Neuron (in vitro differentiated cells): ENCODE measurements around the gene RAPGEF4.

ENCODE experiments used
- H2AFZ ChIP-seq: one replicate; pipeline ENCODE4 v1.6.1; 2013; ENCODE audit warnings: low read depth, mild to moderate bottlenecking, inconsistent platforms, low read length, moderate library complexity
- H3K27me3 ChIP-seq: one replicate; pipeline ENCODE4 v1.6.1; 2013; ENCODE audit warnings: low read length; ENCODE audit not compliant: insufficient read depth
- H3K36me3 ChIP-seq: one replicate; pipeline ENCODE4 v1.6.1; 2013; ENCODE audit warnings: low read length; ENCODE audit not compliant: insufficient read depth
- H3K4me1 ChIP-seq: one replicate; pipeline ENCODE4 v1.6.1; 2013; ENCODE audit warnings: low read length; ENCODE audit not compliant: insufficient read depth
- H3K4me3 ChIP-seq: 2 replicates; pipeline ENCODE4 v1.5.1; 2013; ENCODE audit warnings: mild to moderate bottlenecking, low read length, moderate library complexity
- H3K9me3 ChIP-seq: one replicate; pipeline ENCODE4 v1.6.1; 2013; ENCODE audit warnings: low read length

The RAPGEF4 gene

GRCh38 chr2:172869861-172870260 lies 134.2 kb downstream of the RAPGEF4 start:
- no peaks in the 10 kb centered on the region for H3K36me3 ChIP-seq

GRCh38 chr2:172870396-172870795 lies 134.8 kb downstream of the RAPGEF4 start:
- Histone ChIP-seq H3K4me1 (no peaks in the 10 kb centered on the region), H3K36me3 (no peaks in the 10 kb centered on the region), H3K9me3 (no peaks in the 10 kb centered on the region), H2AFZ (no peak overlapping the region), H3K4me3 (no peak overlapping the region), H3K27me3 (no peaks in the 10 kb centered on the region)

More at GRCh38 chr2:172869861-172870260, 134.2 kb downstream of the RAPGEF4 start:
- Histone ChIP-seq H3K27me3 (no peaks in the 10 kb centered on the region), H3K4me3 (no peak overlapping the region), H3K4me1 (no peaks in the 10 kb centered on the region), H3K9me3 (no peaks in the 10 kb centered on the region), H2AFZ (no peak overlapping the region)

GRCh38 chr2:172877826-172878225 lies 142.2 kb downstream of the RAPGEF4 start:
- H3K4me1 ChIP-seq: no peaks in the 10 kb centered on the region
- H2AFZ ChIP-seq: no peak overlapping the region
- no peaks in the 10 kb centered on the region for H3K9me3 ChIP-seq
- H3K4me3 ChIP-seq: no peak overlapping the region
- no peaks in the 10 kb centered on the region for H3K27me3 ChIP-seq
- H3K36me3 ChIP-seq: no peaks in the 10 kb centered on the region

- no peak overlapping the region for H3K4me3 ChIP-seq
- H3K36me3 ChIP-seq: no peaks in the 10 kb centered on the region
- no peak overlapping the region for H2AFZ ChIP-seq
Observed at GRCh38 chr2:172878260-172878659, 142.6 kb downstream of the RAPGEF4 start.

GRCh38 chr2:172884336-172884735 lies 148.7 kb downstream of the RAPGEF4 start:
- no peaks in the 10 kb centered on the region for H3K9me3 ChIP-seq
- no peak overlapping the region for H3K4me3 ChIP-seq
- H3K36me3 ChIP-seq: no peaks in the 10 kb centered on the region
- H3K27me3 ChIP-seq: no peaks in the 10 kb centered on the region
- no peak overlapping the region for H2AFZ ChIP-seq
- H3K4me1 ChIP-seq: no peaks in the 10 kb centered on the region

More at GRCh38 chr2:172878260-172878659, 142.6 kb downstream of the RAPGEF4 start:
- H3K9me3 ChIP-seq: no peaks in the 10 kb centered on the region
- no peaks in the 10 kb centered on the region for H3K27me3 ChIP-seq
- no peaks in the 10 kb centered on the region for H3K4me1 ChIP-seq

GRCh38 chr2:172885996-172886395 lies 150.4 kb downstream of the RAPGEF4 start:
- no peaks in the 10 kb centered on the region for H3K9me3 ChIP-seq
- no peaks in the 10 kb centered on the region for H3K27me3 ChIP-seq
- no peaks in the 10 kb centered on the region for H3K36me3 ChIP-seq
- no peak overlapping the region for H3K4me3 ChIP-seq
- H2AFZ ChIP-seq: no peak overlapping the region
- H3K4me1 ChIP-seq: no peaks in the 10 kb centered on the region

GRCh38 chr2:172887280-172887679 lies 151.6 kb downstream of the RAPGEF4 start:
- no peaks in the 10 kb centered on the region for H3K9me3 ChIP-seq
- H3K27me3 ChIP-seq: no peaks in the 10 kb centered on the region
- no peak overlapping the region for H2AFZ ChIP-seq
- H3K4me3 ChIP-seq: no peak overlapping the region
- no peaks in the 10 kb centered on the region for H3K4me1 ChIP-seq
- H3K36me3 ChIP-seq: no peaks in the 10 kb centered on the region

GRCh38 chr2:172888714-172889669 lies 153.3 kb downstream of the RAPGEF4 start:
- Histone ChIP-seq H3K4me3 (no peak overlapping the region), H3K36me3 (no peaks in the 10 kb centered on the region), H3K27me3 (no peaks in the 10 kb centered on the region), H3K9me3 (no peaks in the 10 kb centered on the region), H2AFZ (no peak overlapping the region), H3K4me1 (no peaks in the 10 kb centered on the region)

- H3K9me3 ChIP-seq: no peaks in the 10 kb centered on the region
- no peaks in the 10 kb centered on the region for H3K27me3 ChIP-seq
- no peaks in the 10 kb centered on the region for H3K36me3 ChIP-seq
- H3K4me3 ChIP-seq: no peak overlapping the region
- H3K4me1 ChIP-seq: no peaks in the 10 kb centered on the region
- H2AFZ ChIP-seq: no peak overlapping the region
Observed at GRCh38 chr2:172889768-172890430, 154.3 kb downstream of the RAPGEF4 start.

- Histone ChIP-seq H3K36me3 (no peaks in the 10 kb centered on the region), H3K27me3 (no peaks in the 10 kb centered on the region), H2AFZ (no peak overlapping the region), H3K4me1 (peaks cover 8% of the 10 kb centered on the region), H3K4me3 (no peak overlapping the region), H3K9me3 (no peaks in the 10 kb centered on the region)
Observed at GRCh38 chr2:172893111-172893510, 157.5 kb downstream of the RAPGEF4 start.

- Histone ChIP-seq H3K9me3 (no peaks in the 10 kb centered on the region), H3K4me3 (no peak overlapping the region), H3K27me3 (no peaks in the 10 kb centered on the region), H2AFZ (no peak overlapping the region), H3K36me3 (no peaks in the 10 kb centered on the region), H3K4me1 (peaks cover 8% of the 10 kb centered on the region)
Observed at GRCh38 chr2:172893671-172894070, 158.0 kb downstream of the RAPGEF4 start.

GRCh38 chr2:172894689-172895387 lies 159.2 kb downstream of the RAPGEF4 start:
- H3K36me3 ChIP-seq: no peaks in the 10 kb centered on the region
- peaks cover 8% of the 10 kb centered on the region for H3K4me1 ChIP-seq
- H3K27me3 ChIP-seq: peaks cover 6% of the 10 kb centered on the region

GRCh38 chr2:172896661-172897081 lies 161.0 kb downstream of the RAPGEF4 start:
- H3K9me3 ChIP-seq: no peaks in the 10 kb centered on the region
- no peak overlapping the region for H3K4me3 ChIP-seq
- H2AFZ ChIP-seq: peak overlapping the region; percentile 28
- H3K36me3 ChIP-seq: no peaks in the 10 kb centered on the region
- peaks cover 8% of the 10 kb centered on the region for H3K4me1 ChIP-seq
- peaks cover 6% of the 10 kb centered on the region for H3K27me3 ChIP-seq

More at GRCh38 chr2:172894689-172895387, 159.2 kb downstream of the RAPGEF4 start:
- Histone ChIP-seq H3K9me3 (no peaks in the 10 kb centered on the region), H3K4me3 (no peak overlapping the region), H2AFZ (no peak overlapping the region)
